HepG2 (cell line): ENCODE measurements around the gene UBTD1. TPM values are rescaled to one million over a fixed set of nuclear protein-coding genes. Genes with fewer than 3 reads are reported as not detected.

Experiments
- ATAC-seq: fragments of 200-7000 bp; cut with Tn5 transposase; 3 replicates; pipeline ENCODE4 v1.9.1; 2020; ENCODE audit warnings: mild to moderate bottlenecking, moderate library complexity
- BruUV-seq: library from RNA; stranded (reverse); fragments of 400-500 nt; replicated peaks from 2 replicates; lab custom pipeline; 2021; lab: Mats Ljungman, UMichigan
- CTCF ChIA-PET: fragments of 300-600 bp; formaldehyde crosslinking; extraction: SDS; loops from one replicate; lab custom pipeline; 2021; ENCODE audit warnings: low total read pairs, inconsistent platforms, low intra/inter-chr PET ratio; lab: Yijun Ruan, JAX
- POLR2A ChIA-PET: fragments of 350-600 bp; sonication (Branson Sonifier 250); formaldehyde crosslinking; loops from one replicate; lab custom pipeline; 2020; ENCODE audit warnings: antibody characterized with exemption, inconsistent platforms; lab: Yijun Ruan, JAX
- DNase-seq: peaks from one replicate; pipeline ENCODE4 v3.0.0-alpha.2; 2015; ENCODE audit warnings: low spot score
- FAIRE-seq: peaks from 3 replicates; lab custom pipeline; 2011; peaks lifted over from hg19 to GRCh38; lab: Jason Lieb, UNC
- H2AFZ ChIP-seq: one replicate; pipeline ENCODE4 v1.6.1; 2011; ENCODE audit warnings: low read length, inconsistent platforms
- H3K27ac ChIP-seq: fragments of 300-600 bp; 3 replicates; pipeline ENCODE4 v1.8.0; 2011; ENCODE audit warnings: mixed run types, mild to moderate bottlenecking, mixed read lengths, low read length, inconsistent platforms; ENCODE audit not compliant: insufficient read depth; ENCODE audit errors: extremely low read length
- H3K27me3 ChIP-seq, 2 experiments: fragments of 200-600 bp in 1 of 2; 2 replicates in 1 of 2; 3 replicates in 1 of 2; pipeline versions ENCODE4 v1.6.0 to v1.8.0; 2011; ENCODE audit warnings: low read length in 2 of 2, mild to moderate bottlenecking in 2 of 2, moderate library complexity in 2 of 2, inconsistent platforms in 1 of 2; ENCODE audit not compliant: insufficient read depth in 2 of 2, control insufficient read depth in 1 of 2
- H3K36me3 ChIP-seq, 2 experiments: fragments of 200-600 bp in 1 of 2; replicated peaks in 1 of 2; 2 replicates in 1 of 2; 3 replicates in 1 of 2; pipeline versions ENCODE4 v1.5.1 to v1.8.0; 2011; ENCODE audit warnings: low read length in 2 of 2, inconsistent platforms in 1 of 2; ENCODE audit not compliant: insufficient read depth in 2 of 2, control insufficient read depth in 1 of 2
- H3K4me1 ChIP-seq: 2 replicates; pipeline ENCODE4 v1.5.1; 2012; ENCODE audit warnings: low read length, inconsistent platforms; ENCODE audit not compliant: insufficient read depth
- H3K4me2 ChIP-seq: 2 replicates; pipeline ENCODE4 v1.6.0; 2011; ENCODE audit warnings: low read depth, low read length, inconsistent platforms
- H3K4me3 ChIP-seq, 3 experiments: fragments of 200-600 bp in 1 of 3; sonication (generic), shearing (Covaris generic) in 1 of 3; replicated peaks in 1 of 3; 2 replicates each; pipeline ENCODE4 v1.5.1; 2011 to 2016; ENCODE audit warnings: low read length in 3 of 3, inconsistent platforms in 2 of 3, low read depth in 2 of 3, mild to moderate bottlenecking in 2 of 3, control low read depth in 1 of 3, mixed read lengths in 1 of 3; ENCODE audit not compliant: insufficient read depth in 1 of 3
- H3K79me2 ChIP-seq: one replicate; pipeline ENCODE4 v1.6.1; 2011; ENCODE audit warnings: low read length, inconsistent platforms; ENCODE audit not compliant: insufficient read depth
- H3K9ac ChIP-seq: 2 replicates; pipeline ENCODE4 v1.6.0; 2011; ENCODE audit warnings: mild to moderate bottlenecking, low read depth, low read length, inconsistent platforms; ENCODE audit not compliant: insufficient read depth
- H3K9me3 ChIP-seq: 2 replicates; pipeline ENCODE4 v1.5.1; 2012; ENCODE audit warnings: mild to moderate bottlenecking, low read length
- H4K20me1 ChIP-seq: 2 replicates; pipeline ENCODE4 v1.6.0; 2011; ENCODE audit warnings: inconsistent platforms, mild to moderate bottlenecking, low read length, moderate library complexity; ENCODE audit not compliant: insufficient read depth
- ADNP ChIP-seq: sonication (generic); formaldehyde crosslinking; IDR thresholded peaks from 2 replicates; pipeline ENCODE4 v1.4.0; 2020; ENCODE audit warnings: missing genetic modification reagents
- ARNTL ChIP-seq: sonication (generic); formaldehyde crosslinking; IDR thresholded peaks from 2 replicates; pipeline ENCODE4 v1.4.0; 2020; ENCODE audit warnings: mild to moderate bottlenecking, missing genetic modification reagents
- ATF3 ChIP-seq: sonication (generic); formaldehyde crosslinking; IDR thresholded peaks from 2 replicates; pipeline ENCODE4 v1.4.0; 2020; ENCODE audit warnings: missing genetic modification reagents
- CCAR2 ChIP-seq: fragments of 200-400 bp; formaldehyde crosslinking; optimal IDR thresholded peaks from 2 replicates; pipeline ENCODE3; 2018; ENCODE audit warnings: low read depth, mild to moderate bottlenecking, low read length, moderate library complexity
- EED ChIP-seq: sonication (generic); formaldehyde crosslinking; IDR thresholded peaks from 2 replicates; pipeline ENCODE4 v1.5.0; 2020; ENCODE audit warnings: mild to moderate bottlenecking, missing genetic modification reagents
- JUNB ChIP-seq: sonication (generic); formaldehyde crosslinking; IDR thresholded peaks from 2 replicates; pipeline ENCODE4 v1.8.0; 2022; ENCODE audit warnings: missing genetic modification reagents, mild to moderate bottlenecking, borderline replicate concordance
- KLF11 ChIP-seq: IDR thresholded peaks from 2 replicates; pipeline ENCODE4 v1.6.1; 2016; ENCODE audit warnings: missing compliant biosample characterization
- MXD4 ChIP-seq: IDR thresholded peaks from 2 replicates; pipeline ENCODE4 v1.6.1; 2016; ENCODE audit warnings: mild to moderate bottlenecking, missing biosample characterization, missing genetic modification reagents
- MZF1 ChIP-seq: sonication (generic); formaldehyde crosslinking; IDR thresholded peaks from 2 replicates; pipeline ENCODE4 v1.8.1; 2023; ENCODE audit warnings: mild to moderate bottlenecking, missing genetic modification reagents, borderline replicate concordance
- NKX3-1 ChIP-seq: sonication (generic); formaldehyde crosslinking; IDR thresholded peaks from 2 replicates; pipeline ENCODE4 v1.5.0; 2020; ENCODE audit warnings: missing genetic modification reagents
- PHF21A ChIP-seq: sonication (generic); formaldehyde crosslinking; IDR thresholded peaks from 2 replicates; pipeline ENCODE4 v1.5.0; 2020; ENCODE audit warnings: mild to moderate bottlenecking, missing genetic modification reagents
- PHF8 ChIP-seq: sonication (generic); formaldehyde crosslinking; IDR thresholded peaks from 2 replicates; pipeline ENCODE4 v1.5.0; 2020; ENCODE audit warnings: missing genetic modification reagents
- TOPORS ChIP-seq: sonication (generic); formaldehyde crosslinking; IDR thresholded peaks from 2 replicates; pipeline ENCODE4 v1.8.0; 2023; ENCODE audit warnings: mild to moderate bottlenecking, missing genetic modification reagents
- ZNF24 ChIP-seq: fragments of 450-650 bp; IDR thresholded peaks from 2 replicates; pipeline ENCODE4 v1.6.1; 2017; ENCODE audit warnings: antibody characterized with exemption, mild to moderate bottlenecking
- ZNF552 ChIP-seq: sonication (generic); formaldehyde crosslinking; IDR thresholded peaks from 2 replicates; pipeline ENCODE4 v1.9.0; 2022; ENCODE audit warnings: missing genetic modification reagents, mild to moderate bottlenecking, borderline replicate concordance
- WGBS: methylation state at CpG from one replicate; pipeline ENCODE4 v1.1.6; 2017; ENCODE audit warnings: low lambda C conversion rate; 5-methylcytosine and 5-hydroxymethylcytosine counted together
- in situ Hi-C: cut with HindIII; loops from 2 replicates; pipeline ENCODE4 v1.10.0; 2017; ENCODE audit warnings: low pct_unique_long_range_greater_than_20kb; ENCODE audit not compliant: extremely low pct_ligation_motif_present
- intact Hi-C: fragments of 100-400 bp; cut with micrococcal nuclease; formaldehyde crosslinking; loops from one replicate; pipeline ENCODE4 v1.10.0; 2022; ENCODE audit not compliant: unreplicated experiment
- polyA plus RNA-seq, 8 experiments: library from polyadenylated mRNA; depleted of rRNA in 3 of 8; stranded (reverse) in 7 of 8; unstranded in 1 of 8; fragments of >200 nt; fragmentation: Illumina TruSeq in 4 of 8; extraction: Trizol in 4 of 8; gene quantifications; 2 replicates each; pipeline versions ENCODE4 v1.2.1 to v1.2.3, GENCODE V29; 2011 to 2016; ENCODE audit warnings: low read depth in 4 of 8, missing spikeins in 1 of 8, mixed read lengths in 1 of 8; ENCODE audit not compliant: insufficient read depth in 1 of 8
- total RNA-seq, 5 experiments: library from RNA; depleted of rRNA; stranded (reverse); fragments of >200 nt; fragmentation: Illumina TruSeq; extraction: Trizol; gene quantifications; 2 replicates each; pipeline ENCODE4 v1.2.3, GENCODE V29; 2016; ENCODE audit warnings: low read depth in 1 of 5
- TF ChIP-seq, protein P1 (sequence below): IDR thresholded peaks from 2 replicates; pipeline ENCODE4 v1.6.1; 2016; ENCODE audit warnings: mild to moderate bottlenecking
- TF ChIP-seq, protein P2 (sequence below): sonication (generic); formaldehyde crosslinking; IDR thresholded peaks from 2 replicates; pipeline ENCODE4 v1.9.0; 2021; ENCODE audit warnings: missing genetic modification reagents, borderline replicate concordance

Gene UBTD1
- total and polyA plus RNA-seq, 2 of the 13 experiments (the other 11 are each of a cell fraction or from before 2014, with no cell fraction given), result 7.9 to 10.0 TPM

DNA sequence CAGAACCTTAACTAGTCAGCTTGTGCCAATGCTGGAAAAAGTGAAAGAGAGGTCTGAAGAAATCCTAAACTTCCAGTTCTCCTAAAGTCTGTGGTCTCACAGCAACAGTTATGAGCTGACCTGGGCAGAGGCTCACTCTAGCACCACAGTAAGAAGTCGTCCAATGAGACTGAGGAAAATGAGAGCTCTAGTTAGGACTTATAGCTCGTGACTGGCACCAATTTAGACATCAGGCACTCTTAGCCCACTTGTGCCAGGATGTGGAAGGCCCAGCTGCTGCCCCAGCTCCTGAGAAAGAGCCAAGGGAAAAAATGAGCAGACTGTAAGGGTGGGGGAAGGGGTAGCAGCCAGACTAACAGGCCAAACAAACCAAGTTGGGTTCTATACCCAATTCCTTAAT lies 8.1 kb upstream of the UBTD1 start:
- no peaks in the 10 kb centered on the region for H3K27me3 ChIP-seq
- no peak for FAIRE-seq
- DNase-seq, result no peak
- ChIA-PET POLR2A (no interaction called here), CTCF (no interaction called here)
- H3K27ac ChIP-seq, result no peak overlapping the region
- TF ChIP-seq TOPORS (CRISPR knock-in tag), result no peak
- no peak for TF ChIP-seq PHF8 (CRISPR knock-in tag)
- no peak for TF ChIP-seq KLF11 (CRISPR knock-in tag)
- no peak for TF ChIP-seq ATF3 (CRISPR knock-in tag)
- no peak for TF ChIP-seq ARNTL (CRISPR knock-in tag)
- no peak for TF ChIP-seq CCAR2
- TF ChIP-seq NKX3-1 (CRISPR knock-in tag), result no peak
- no peak overlapping the region for H2AFZ ChIP-seq
- H4K20me1 ChIP-seq, result peaks cover 20% of the 10 kb centered on the region
- H3K4me3 ChIP-seq, result no peak overlapping the region
- peaks cover 6 to 22% of the 10 kb centered on the region in 2 experiments for H3K36me3 ChIP-seq
- peaks cover 31% of the 10 kb centered on the region for H3K4me1 ChIP-seq
- BruUV-seq, result no TSS peak
- H3K9me3 ChIP-seq, result no peaks in the 10 kb centered on the region
- 96% methylated on average over 2 of the region's 2 CpGs for WGBS
- no peak overlapping the region for H3K4me2 ChIP-seq
- no peak for ATAC-seq
- H3K9ac ChIP-seq, result no peak overlapping the region
- peaks cover 88% of the 10 kb centered on the region for H3K79me2 ChIP-seq
- intact Hi-C loops (no loop called here), in situ Hi-C loops (no loop called here)

DNA sequence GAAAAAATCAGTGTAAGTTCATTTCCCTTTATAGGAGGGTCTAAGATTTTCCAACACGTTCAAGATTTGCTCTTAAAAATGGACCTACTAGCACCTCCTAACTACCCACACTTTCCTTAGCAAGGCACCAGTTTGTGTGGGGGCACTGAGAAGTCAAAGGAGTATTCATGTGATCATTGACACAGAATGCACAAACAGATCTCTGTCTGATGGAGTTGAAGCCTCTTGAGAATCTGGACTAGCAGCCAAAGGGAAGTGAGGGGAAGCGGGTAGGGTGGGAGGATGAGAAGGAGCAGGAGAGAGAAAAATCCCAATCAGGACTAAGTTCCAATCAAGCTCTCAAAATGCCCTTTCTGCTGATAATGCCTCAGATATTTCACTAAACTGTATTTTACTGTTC lies 4.6 kb upstream of the UBTD1 start:
- in situ Hi-C loops, result no loop called here
- Histone ChIP-seq H4K20me1 (peaks cover 34% of the 10 kb centered on the region), H3K79me2 (peaks cover 84% of the 10 kb centered on the region), H3K36me3 (peaks cover 4 to 16% of the 10 kb centered on the region in 2 experiments; a peak in 4 of 5 replicates), H3K9me3 (no peaks in the 10 kb centered on the region), H2AFZ (no peak overlapping the region), H3K27ac (no peak overlapping the region), H3K27me3 (no peaks in the 10 kb centered on the region; a peak in 1 of 5 replicates), H3K4me1 (peaks cover 39% of the 10 kb centered on the region), H3K4me3 (no peak overlapping the region), H3K4me2 (no peak overlapping the region), H3K9ac (no peak overlapping the region)
- FAIRE-seq (no peak), ATAC-seq (no peak), DNase-seq (no peak)
- BruUV-seq, result no TSS peak
- ChIA-PET CTCF (no interaction called here), POLR2A (no interaction called here)
- intact Hi-C loops, result no loop called here
- 89% methylated on average over 2 of the region's 2 CpGs for WGBS
- TF ChIP-seq EED (CRISPR knock-in tag), result no peak
- TF ChIP-seq MXD4 (CRISPR knock-in tag), result no peak
- no peak for TF ChIP-seq ZNF24
- TF ChIP-seq MZF1 (CRISPR knock-in tag), result no peak
- TF ChIP-seq, protein P1, sequence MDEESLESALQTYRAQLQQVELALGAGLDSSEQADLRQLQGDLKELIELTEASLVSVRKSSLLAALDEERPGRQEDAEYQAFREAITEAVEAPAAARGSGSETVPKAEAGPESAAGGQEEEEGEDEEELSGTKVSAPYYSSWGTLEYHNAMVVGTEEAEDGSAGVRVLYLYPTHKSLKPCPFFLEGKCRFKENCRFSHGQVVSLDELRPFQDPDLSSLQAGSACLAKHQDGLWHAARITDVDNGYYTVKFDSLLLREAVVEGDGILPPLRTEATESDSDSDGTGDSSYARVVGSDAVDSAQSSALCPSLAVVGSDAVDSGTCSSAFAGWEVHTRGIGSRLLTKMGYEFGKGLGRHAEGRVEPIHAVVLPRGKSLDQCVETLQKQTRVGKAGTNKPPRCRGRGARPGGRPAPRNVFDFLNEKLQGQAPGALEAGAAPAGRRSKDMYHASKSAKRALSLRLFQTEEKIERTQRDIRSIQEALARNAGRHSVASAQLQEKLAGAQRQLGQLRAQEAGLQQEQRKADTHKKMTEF, result no peak
- no peak for TF ChIP-seq PHF21A (CRISPR knock-in tag)
- TF ChIP-seq, protein P2, sequence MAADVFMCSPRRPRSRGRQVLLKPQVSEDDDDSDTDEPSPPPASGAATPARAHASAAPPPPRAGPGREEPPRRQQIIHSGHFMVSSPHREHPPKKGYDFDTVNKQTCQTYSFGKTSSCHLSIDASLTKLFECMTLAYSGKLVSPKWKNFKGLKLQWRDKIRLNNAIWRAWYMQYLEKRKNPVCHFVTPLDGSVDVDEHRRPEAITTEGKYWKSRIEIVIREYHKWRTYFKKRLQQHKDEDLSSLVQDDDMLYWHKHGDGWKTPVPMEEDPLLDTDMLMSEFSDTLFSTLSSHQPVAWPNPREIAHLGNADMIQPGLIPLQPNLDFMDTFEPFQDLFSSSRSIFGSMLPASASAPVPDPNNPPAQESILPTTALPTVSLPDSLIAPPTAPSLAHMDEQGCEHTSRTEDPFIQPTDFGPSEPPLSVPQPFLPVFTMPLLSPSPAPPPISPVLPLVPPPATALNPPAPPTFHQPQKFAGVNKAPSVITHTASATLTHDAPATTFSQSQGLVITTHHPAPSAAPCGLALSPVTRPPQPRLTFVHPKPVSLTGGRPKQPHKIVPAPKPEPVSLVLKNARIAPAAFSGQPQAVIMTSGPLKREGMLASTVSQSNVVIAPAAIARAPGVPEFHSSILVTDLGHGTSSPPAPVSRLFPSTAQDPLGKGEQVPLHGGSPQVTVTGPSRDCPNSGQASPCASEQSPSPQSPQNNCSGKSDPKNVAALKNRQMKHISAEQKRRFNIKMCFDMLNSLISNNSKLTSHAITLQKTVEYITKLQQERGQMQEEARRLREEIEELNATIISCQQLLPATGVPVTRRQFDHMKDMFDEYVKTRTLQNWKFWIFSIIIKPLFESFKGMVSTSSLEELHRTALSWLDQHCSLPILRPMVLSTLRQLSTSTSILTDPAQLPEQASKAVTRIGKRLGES (CRISPR knock-in tag), result no peak
- no peak for TF ChIP-seq CCAR2
- TF ChIP-seq ZNF552 (CRISPR knock-in tag), result no peak
- no peak for TF ChIP-seq JUNB
- TF ChIP-seq ADNP, result no peak
